ENCODE data around the gene ABCG5.

DNA sequence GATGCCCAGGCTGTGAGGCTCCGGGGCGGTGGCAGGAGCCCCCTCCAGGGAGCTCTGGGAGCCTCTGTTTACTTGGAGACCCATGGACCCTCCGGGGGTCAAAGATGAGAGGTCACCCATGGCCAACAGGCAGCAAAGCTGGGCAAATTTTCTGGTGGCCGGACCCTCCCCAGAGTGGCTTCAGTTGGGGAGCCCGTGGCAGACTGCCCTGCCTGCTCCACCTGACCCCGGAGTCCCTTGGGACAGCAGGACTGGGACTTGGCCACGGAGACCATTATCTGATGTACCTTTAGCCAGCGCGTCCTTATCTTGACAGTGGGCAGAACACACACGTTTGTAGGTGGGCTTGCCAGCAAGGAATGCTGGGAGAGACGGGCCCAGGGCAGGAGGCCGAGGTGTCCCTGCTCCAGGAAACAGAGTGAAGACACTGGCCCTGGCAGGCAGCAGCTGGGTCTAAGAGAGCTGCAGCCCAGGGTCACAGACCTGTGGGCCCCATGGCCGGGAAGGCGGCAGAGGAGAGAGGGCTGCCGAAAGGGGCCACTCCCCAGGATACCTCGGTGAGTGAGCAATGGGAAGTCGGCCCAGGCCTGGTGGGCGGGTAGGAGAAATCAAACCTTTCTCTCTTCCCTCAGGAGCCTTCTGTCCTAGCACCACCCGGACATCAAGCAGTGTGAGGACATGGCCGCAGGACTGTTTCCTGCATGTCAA, at the start of gene ABCG5, which contains the start of gene ABCG8:
- TF ChIP-seq, protein P1, sequence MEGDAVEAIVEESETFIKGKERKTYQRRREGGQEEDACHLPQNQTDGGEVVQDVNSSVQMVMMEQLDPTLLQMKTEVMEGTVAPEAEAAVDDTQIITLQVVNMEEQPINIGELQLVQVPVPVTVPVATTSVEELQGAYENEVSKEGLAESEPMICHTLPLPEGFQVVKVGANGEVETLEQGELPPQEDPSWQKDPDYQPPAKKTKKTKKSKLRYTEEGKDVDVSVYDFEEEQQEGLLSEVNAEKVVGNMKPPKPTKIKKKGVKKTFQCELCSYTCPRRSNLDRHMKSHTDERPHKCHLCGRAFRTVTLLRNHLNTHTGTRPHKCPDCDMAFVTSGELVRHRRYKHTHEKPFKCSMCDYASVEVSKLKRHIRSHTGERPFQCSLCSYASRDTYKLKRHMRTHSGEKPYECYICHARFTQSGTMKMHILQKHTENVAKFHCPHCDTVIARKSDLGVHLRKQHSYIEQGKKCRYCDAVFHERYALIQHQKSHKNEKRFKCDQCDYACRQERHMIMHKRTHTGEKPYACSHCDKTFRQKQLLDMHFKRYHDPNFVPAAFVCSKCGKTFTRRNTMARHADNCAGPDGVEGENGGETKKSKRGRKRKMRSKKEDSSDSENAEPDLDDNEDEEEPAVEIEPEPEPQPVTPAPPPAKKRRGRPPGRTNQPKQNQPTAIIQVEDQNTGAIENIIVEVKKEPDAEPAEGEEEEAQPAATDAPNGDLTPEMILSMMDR (conservative IDR thresholded peaks at IDR 0.05 in 1 of 2, IDR thresholded peaks at IDR 0.05 in 1 of 2; ENCODE audit: extremely low read depth in 1 of 2, insufficient read depth in 1 of 2, low read depth in 1 of 2, low read length in 2 of 2): no peak
- TF ChIP-seq EZH2 (IDR thresholded peaks at IDR 0.05; ENCODE audit: borderline replicate concordance, low read length): no peak

All from mammary epithelial cell (primary cell).